Midbrain (tissue), 1 donor: ENCODE data around the gene REELD1.

Experiments
- DNase-seq: peaks from one replicate; lab custom pipeline; 2025; lab: John Stamatoyannopoulos, UW

Gene REELD1

GRCh38 chr4:146267826-146268225 lies 53.5 kb downstream of the REELD1 start:
- no peak for DNase-seq

DNA sequence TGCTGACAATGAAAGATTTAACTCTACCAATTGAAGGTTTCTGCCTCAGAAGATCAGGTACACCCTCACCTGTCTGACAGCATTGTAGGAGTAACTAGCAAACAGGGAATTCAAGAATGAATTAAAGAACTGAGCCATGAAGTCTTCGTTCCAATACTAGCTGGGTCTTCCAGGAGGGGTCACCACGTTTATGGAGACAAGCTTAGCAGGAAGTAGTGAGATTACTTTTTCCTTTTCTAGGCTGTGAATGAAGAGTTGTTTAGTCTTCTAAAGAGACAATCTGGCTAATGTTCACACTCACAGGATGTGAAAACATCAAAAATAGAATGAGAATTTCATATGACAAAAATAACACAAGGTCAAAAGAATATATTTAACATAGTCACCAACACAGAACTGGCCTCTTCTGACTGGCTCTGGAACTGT lies 54.9 kb downstream of the REELD1 start:
- DNase-seq = no peak

GRCh38 chr4:146271466-146271865 lies 57.1 kb downstream of the REELD1 start:
- no peak for DNase-seq

GRCh38 chr4:146273204-146273901 lies 59.0 kb downstream of the REELD1 start:
- no peak for DNase-seq

DNA sequence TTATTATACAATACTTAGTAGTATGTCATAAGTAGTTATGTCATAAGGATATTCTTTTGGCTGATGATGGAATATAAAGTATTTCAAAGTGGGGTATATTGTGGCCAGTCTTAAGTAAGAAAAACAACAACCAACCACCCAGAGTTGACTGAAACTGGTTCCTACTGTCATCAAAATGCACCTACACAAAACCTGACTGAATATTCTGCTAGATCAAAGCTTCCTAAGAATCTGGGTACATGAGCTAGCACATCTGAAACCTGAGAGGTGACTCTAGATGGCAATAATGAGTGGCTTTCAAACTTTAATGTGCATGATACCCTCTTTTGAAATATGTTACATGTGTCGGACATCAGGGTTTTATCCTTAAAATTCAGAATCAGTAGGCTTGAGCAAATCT lies 60.4 kb downstream of the REELD1 start:
- no peak for DNase-seq

GRCh38 chr4:146275370-146275769 lies 61.0 kb downstream of the REELD1 start:
- no peak for DNase-seq

DNA sequence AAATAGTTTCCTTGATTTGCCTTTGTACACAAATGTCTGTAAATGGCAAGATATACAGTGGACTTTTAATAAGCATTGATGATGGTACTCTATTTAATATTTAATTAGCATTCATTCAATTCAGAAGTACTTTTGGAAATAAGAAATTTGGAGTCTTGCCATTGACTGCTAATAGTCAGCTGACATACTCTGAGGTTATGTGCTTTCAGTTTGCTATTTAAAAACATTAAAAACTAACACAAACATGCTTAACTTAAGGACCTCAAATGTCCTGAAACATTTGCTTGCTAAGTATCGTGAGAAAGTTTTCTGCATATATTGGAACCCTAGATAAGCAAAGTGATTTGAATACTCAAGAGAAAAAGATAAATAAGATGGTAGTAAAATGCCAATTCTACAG lies 64.6 kb downstream of the REELD1 start:
- DNase-seq = no peak
